ENCODE results near the gene TMEM164. TPM values are rescaled to one million over a fixed set of nuclear protein-coding genes. Genes with fewer than 3 reads are reported as not detected.

TMEM164 gene
- total and polyA plus RNA-seq, 2 donors (not counting 1 experiment from before 2014, with no cell fraction given) = 5.7 to 10.2 TPM

DNA sequence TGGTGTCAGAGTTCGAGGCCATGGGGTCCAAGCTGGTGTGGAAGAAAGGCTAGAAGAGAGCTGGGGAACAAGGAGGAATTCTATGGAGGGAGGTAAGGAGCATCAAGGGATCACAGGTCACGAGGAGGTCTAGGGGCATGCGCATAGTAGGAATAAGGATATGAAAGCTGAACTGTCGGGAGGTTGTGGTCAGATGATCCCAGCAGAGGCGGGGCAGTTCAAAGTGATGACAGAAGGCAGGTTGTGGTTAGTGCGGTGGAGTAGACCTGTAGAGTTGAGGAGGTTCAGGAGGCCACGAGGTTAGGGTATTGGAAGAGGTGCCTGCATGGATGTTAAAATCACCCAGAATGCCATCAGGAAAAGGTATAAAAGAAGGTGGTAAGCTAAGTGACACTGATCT lies 156.3 kb downstream of the TMEM164 start:
- Histone ChIP-seq H3K79me2 (ENCODE audit: control insufficient read depth, insufficient read depth, low read length) (no peaks in the 10 kb centered on the region), H3K36me3 (ENCODE audit: control insufficient read depth, insufficient read depth, low read length) (no peaks in the 10 kb centered on the region), H3K27me3 (ENCODE audit: control insufficient read depth, insufficient read depth, low read length) (no peaks in the 10 kb centered on the region), H3K27ac (ENCODE audit: insufficient read depth, low read length) (no peak overlapping the region), H4K20me1 (ENCODE audit: control insufficient read depth, extremely low read depth, insufficient read depth, low read length) (no peaks in the 10 kb centered on the region), H2AFZ (ENCODE audit: low read length) (no peak overlapping the region), H3K9ac (ENCODE audit: insufficient read depth, low read length) (no peak overlapping the region), H3K4me1 (ENCODE audit: control insufficient read depth, extremely low read depth, insufficient read depth, low read length) (peaks cover 2% of the 10 kb centered on the region), H3K4me3 (replicated peaks in 1 of 4; ENCODE audit: control extremely low read depth in 1 of 4, insufficient read depth in 1 of 4, low read depth in 3 of 4, low read length in 4 of 4) (no peak overlapping the region), H3K4me2 (ENCODE audit: extremely low read depth, insufficient read depth, low read length) (no peak overlapping the region), H3K9me3 (ENCODE audit: control insufficient read depth, insufficient read depth, low read depth, low read length) (no peaks in the 10 kb centered on the region)
- DNase-seq (ENCODE audit: low read depth in 2 of 2) = no peak
- TF ChIP-seq, protein P1, sequence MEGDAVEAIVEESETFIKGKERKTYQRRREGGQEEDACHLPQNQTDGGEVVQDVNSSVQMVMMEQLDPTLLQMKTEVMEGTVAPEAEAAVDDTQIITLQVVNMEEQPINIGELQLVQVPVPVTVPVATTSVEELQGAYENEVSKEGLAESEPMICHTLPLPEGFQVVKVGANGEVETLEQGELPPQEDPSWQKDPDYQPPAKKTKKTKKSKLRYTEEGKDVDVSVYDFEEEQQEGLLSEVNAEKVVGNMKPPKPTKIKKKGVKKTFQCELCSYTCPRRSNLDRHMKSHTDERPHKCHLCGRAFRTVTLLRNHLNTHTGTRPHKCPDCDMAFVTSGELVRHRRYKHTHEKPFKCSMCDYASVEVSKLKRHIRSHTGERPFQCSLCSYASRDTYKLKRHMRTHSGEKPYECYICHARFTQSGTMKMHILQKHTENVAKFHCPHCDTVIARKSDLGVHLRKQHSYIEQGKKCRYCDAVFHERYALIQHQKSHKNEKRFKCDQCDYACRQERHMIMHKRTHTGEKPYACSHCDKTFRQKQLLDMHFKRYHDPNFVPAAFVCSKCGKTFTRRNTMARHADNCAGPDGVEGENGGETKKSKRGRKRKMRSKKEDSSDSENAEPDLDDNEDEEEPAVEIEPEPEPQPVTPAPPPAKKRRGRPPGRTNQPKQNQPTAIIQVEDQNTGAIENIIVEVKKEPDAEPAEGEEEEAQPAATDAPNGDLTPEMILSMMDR (conservative IDR thresholded peaks at IDR 0.05 in 1 of 2, IDR thresholded peaks at IDR 0.05 in 1 of 2; ENCODE audit: low read depth in 1 of 2, low read length in 2 of 2) = no peak
- TF ChIP-seq EZH2 (IDR thresholded peaks at IDR 0.05; ENCODE audit: low read length, missing control alignments) = no peak

DNA sequence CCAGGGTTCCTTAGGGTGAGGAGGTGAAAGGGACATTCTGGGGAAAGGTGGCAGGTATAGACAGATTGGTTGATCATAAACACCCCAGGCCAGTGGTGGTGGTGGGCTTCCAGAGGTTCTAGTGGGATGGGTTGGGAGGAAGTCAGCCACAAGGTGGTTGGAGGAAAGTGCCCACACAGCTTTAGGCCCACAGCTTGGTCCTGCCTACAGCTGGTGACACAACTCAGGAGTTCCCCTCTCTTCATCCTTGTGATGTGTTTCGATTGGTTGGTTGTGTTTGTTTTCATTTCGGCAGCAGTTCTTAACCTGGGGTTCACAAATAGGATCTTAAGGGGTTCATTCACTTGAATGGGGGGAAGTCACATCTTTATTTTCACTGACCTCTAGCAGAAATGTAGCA lies 157.0 kb downstream of the TMEM164 start:
- Histone ChIP-seq H3K27ac (ENCODE audit: insufficient read depth, low read length) (no peak overlapping the region), H3K4me1 (ENCODE audit: control insufficient read depth, extremely low read depth, insufficient read depth, low read length) (peaks cover 2% of the 10 kb centered on the region), H3K36me3 (ENCODE audit: control insufficient read depth, insufficient read depth, low read length) (no peaks in the 10 kb centered on the region), H3K4me2 (ENCODE audit: extremely low read depth, insufficient read depth, low read length) (no peak overlapping the region), H2AFZ (ENCODE audit: low read length) (no peak overlapping the region), H3K9me3 (ENCODE audit: control insufficient read depth, insufficient read depth, low read depth, low read length) (no peaks in the 10 kb centered on the region), H4K20me1 (ENCODE audit: control insufficient read depth, extremely low read depth, insufficient read depth, low read length) (no peaks in the 10 kb centered on the region), H3K4me3 (replicated peaks in 1 of 4; ENCODE audit: control extremely low read depth in 1 of 4, insufficient read depth in 1 of 4, low read depth in 3 of 4, low read length in 4 of 4) (no peak overlapping the region), H3K9ac (ENCODE audit: insufficient read depth, low read length) (no peak overlapping the region), H3K27me3 (ENCODE audit: control insufficient read depth, insufficient read depth, low read length) (no peaks in the 10 kb centered on the region), H3K79me2 (ENCODE audit: control insufficient read depth, insufficient read depth, low read length) (no peaks in the 10 kb centered on the region)
- no peak for DNase-seq (ENCODE audit: low read depth in 2 of 2)
- TF ChIP-seq, protein P1 (conservative IDR thresholded peaks at IDR 0.05 in 1 of 2, IDR thresholded peaks at IDR 0.05 in 1 of 2; ENCODE audit: low read depth in 1 of 2, low read length in 2 of 2) = no peak
- TF ChIP-seq EZH2 (IDR thresholded peaks at IDR 0.05; ENCODE audit: low read length, missing control alignments) = no peak

DNA sequence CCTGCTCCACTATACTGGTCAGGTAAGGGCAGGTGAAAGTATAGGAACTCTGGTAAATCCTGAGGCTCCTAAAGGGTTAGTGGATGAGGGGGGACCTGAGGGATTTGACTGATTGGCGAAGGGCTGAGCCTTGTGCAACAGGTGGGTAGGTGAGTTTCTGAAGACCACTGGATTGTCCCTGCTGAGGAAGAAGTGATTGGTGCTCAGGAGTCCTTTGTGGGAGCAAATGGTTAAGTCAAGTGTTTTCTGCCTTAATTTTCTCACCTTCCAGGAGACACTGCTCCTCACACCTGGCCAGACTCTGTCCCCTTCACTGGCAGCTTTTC lies 158.4 kb downstream of the TMEM164 start:
- H3K36me3 ChIP-seq (ENCODE audit: control insufficient read depth, insufficient read depth, low read length) = no peaks in the 10 kb centered on the region
- DNase-seq (ENCODE audit: low read depth in 2 of 2) = no peak
- no peaks in the 10 kb centered on the region for H3K79me2 ChIP-seq (ENCODE audit: control insufficient read depth, insufficient read depth, low read length)
- no peak overlapping the region for H3K9ac ChIP-seq (ENCODE audit: insufficient read depth, low read length)
- no peaks in the 10 kb centered on the region for H3K9me3 ChIP-seq (ENCODE audit: control insufficient read depth, insufficient read depth, low read depth, low read length)
- H3K27me3 ChIP-seq (ENCODE audit: control insufficient read depth, insufficient read depth, low read length) = no peaks in the 10 kb centered on the region
- peaks cover 2% of the 10 kb centered on the region for H3K4me1 ChIP-seq (ENCODE audit: control insufficient read depth, extremely low read depth, insufficient read depth, low read length)
- H3K4me2 ChIP-seq (ENCODE audit: extremely low read depth, insufficient read depth, low read length) = no peak overlapping the region
- no peaks in the 10 kb centered on the region for H4K20me1 ChIP-seq (ENCODE audit: control insufficient read depth, extremely low read depth, insufficient read depth, low read length)
- H2AFZ ChIP-seq (ENCODE audit: low read length) = no peak overlapping the region
- H3K4me3 ChIP-seq (replicated peaks in 1 of 4; ENCODE audit: control extremely low read depth in 1 of 4, insufficient read depth in 1 of 4, low read depth in 3 of 4, low read length in 4 of 4) = no peak overlapping the region
- no peak overlapping the region for H3K27ac ChIP-seq (ENCODE audit: insufficient read depth, low read length)
- no peak for TF ChIP-seq EZH2 (IDR thresholded peaks at IDR 0.05; ENCODE audit: low read length, missing control alignments)
- TF ChIP-seq, protein P1 (conservative IDR thresholded peaks at IDR 0.05 in 1 of 2, IDR thresholded peaks at IDR 0.05 in 1 of 2; ENCODE audit: low read depth in 1 of 2, low read length in 2 of 2) = no peak
